Caki2 (cell line): ENCODE data around the gene SUB1. TPM values are rescaled to one million over a fixed set of nuclear protein-coding genes. Genes with fewer than 3 reads are reported as not detected.
A peak's percentile ranks its signal among the peaks of the same experiment; 100 is the strongest.
"Not testable (repeated sequence)": the region's sequence is repeated elsewhere in the genome, so short reads cannot be mapped to it uniquely, and the experiment has no call there.

ENCODE experiments used
- DNase-seq: peaks from one replicate; pipeline ENCODE4 v3.0.0-alpha.2; 2015; ENCODE audit warnings: low read depth
- in situ Hi-C: cut with HindIII; loops from 2 replicates; pipeline ENCODE4 v1.10.0; 2016; ENCODE audit warnings: low sequenced_read_pairs, low pct_unique_long_range_greater_than_20kb, mixed read lengths
- total RNA-seq: library from RNA; depleted of rRNA; stranded (reverse); fragments of >200 nt; shearing (Covaris generic); gene quantifications from 2 replicates; pipeline ENCODE4 v1.2.3, GENCODE V29; 2014; ENCODE audit warnings: low replicate concordance; rRNA removed

Gene SUB1
- total RNA-seq, result 326 and 415 TPM in 2 replicates

- in situ Hi-C loops, result no loop called here
- peak; percentile 80 for DNase-seq
These were observed at the start of gene SUB1 for GRCh38 chr5:32585446-32586275. Gene SUB1 (plus strand): TSS chr5:32585557. CDS start chr5:32588513, 2,956 bp downstream.

GRCh38 chr5:32536246-32536645 lies 49.1 kb upstream of the SUB1 start:
- no peak for DNase-seq
- in situ Hi-C loops, result no loop called here

DNA sequence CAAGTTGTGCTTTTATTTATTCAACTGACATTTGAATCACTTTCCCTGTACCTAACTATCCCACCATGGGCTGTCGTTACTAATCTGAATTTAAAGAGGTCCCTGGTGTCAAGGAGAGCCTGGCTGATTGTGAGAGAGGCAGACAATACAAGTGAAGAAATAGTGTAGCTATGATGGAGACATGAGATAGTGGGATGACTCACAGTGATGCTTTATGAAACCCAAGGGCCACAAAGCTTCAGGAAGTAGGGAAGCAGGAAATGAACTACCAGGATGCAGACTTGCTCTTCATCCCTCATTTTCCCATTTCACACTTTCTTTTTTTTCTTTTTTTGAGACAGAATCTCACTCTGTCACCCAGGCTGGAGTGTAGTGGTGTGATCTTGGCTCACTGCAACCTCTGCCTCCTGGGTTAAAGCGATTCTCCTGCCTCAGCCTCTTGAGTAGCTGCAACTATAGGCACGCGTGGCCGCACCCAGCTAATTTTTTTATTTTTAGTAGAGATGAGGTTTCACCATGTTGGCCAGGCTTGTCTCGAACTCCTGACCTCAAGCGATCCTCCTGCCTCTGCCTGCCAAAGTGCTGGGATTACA lies 47.8 kb upstream of the SUB1 start:
- in situ Hi-C loops, result not testable (repeated sequence)
- DNase-seq, result peak; percentile 44

GRCh38 chr5:32538031-32538547 lies 47.3 kb upstream of the SUB1 start:
- DNase-seq, result no peak
- in situ Hi-C loops, result no loop called here

GRCh38 chr5:32539981-32540845 lies 45.1 kb upstream of the SUB1 start:
- no peak for DNase-seq
- in situ Hi-C loops, result no loop called here

DNA sequence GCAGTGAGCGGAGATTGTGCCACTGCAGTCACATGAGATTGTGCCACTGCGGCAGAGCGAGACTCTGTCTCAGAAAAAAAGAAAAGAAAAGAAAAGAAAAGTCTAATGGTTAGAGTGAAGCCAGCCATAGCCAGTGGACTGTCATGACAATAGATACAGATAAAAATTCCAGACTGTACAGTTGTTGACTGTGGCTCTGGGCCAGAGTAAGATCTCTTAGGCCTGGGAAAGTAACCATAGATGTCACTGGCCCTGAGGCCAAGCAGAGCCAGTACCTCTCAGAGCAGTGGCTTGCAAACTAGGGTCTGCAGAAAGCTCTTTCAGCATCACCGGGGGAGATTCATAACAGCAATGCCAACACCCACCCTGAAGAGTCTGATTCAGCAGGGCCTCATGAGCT lies 44.1 kb upstream of the SUB1 start:
- in situ Hi-C loops, result no loop called here
- no peak for DNase-seq

DNA sequence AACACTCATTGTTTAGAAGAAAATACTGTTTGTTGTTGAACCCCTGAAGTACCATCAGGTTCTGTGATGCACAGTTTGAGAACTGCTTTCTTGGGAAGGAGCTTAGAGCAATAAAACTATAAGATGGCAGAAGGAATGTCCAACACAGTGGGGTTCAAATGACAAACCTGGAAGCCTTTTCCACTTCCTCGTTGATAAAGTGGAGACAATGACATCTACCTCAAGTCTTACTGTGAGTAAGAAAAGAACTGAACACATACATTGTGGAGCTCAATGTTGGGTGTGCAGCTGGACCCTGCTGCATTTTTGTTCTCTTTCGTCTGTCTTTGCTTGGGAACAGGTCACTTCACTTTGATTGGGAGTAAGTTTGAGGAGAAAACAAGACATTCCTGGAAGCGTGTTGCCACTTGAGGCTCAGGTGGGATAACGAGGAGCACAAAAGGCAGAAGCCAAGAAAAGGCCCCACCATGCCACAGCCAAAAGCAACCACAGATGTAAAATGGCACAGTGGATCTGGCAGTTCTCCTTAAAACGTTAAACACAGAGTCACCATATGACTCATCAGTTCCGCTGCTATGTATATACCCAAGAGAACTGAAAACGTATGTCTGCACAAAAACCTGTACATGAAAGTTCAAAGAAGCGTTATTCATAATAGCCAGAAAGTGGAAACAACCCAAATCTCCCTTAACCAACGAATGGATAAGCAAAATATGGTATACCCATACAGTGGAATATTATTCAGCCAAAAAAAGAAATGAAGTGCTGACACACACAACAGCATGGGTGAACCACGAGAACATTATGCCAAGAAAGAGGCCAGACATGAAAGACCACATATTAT lies 42.9 kb upstream of the SUB1 start:
- no peak for DNase-seq
- in situ Hi-C loops, result no loop called here

GRCh38 chr5:32543291-32543690 lies 42.1 kb upstream of the SUB1 start:
- no peak for DNase-seq
- in situ Hi-C loops, result no loop called here

GRCh38 chr5:32545102-32545800 lies 40.1 kb upstream of the SUB1 start:
- in situ Hi-C loops, result no loop called here
- no peak for DNase-seq

DNA sequence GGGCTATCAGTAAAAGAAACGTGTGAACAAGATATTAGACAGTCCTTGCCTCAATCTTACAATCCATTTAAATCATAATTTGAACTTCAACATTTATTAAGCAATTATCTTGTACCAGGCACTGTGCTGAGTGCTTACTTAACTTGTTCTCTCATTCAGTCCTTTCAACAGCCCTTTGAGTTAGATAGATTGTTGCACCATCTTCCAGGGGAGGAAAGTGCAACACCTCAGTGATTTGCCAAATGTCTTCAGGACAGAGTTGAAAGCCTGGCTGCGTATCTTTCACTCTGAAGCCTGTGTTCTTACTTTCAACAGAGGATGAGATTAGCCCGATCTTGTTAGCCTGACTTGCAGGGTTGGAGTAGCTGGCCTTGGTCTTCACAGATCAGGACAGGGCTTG lies 34.2 kb upstream of the SUB1 start:
- in situ Hi-C loops, result no loop called here
- DNase-seq, result no peak

GRCh38 chr5:32551865-32552264 lies 33.5 kb upstream of the SUB1 start:
- in situ Hi-C loops, result no loop called here
- DNase-seq, result no peak

DNA sequence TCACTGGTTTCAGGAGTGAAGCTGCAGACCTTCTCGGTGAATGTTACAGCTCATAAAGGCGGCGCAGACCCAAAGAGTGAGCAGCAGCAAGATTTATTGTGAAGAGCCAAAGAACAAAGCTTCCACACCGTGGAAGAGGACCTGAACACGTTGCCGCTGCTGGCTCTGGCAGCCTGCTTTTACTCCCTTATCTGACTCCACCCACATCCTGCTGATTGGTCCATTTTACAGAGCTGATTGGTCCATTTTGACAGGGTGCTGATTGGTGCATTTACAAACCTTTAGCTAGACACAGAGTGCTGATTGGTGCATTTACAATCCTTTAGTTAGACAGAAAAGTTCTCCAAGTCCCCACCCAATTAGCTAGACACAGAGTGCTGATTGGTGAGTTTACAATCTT lies 32.9 kb upstream of the SUB1 start:
- DNase-seq, in situ Hi-C loops: not testable (repeated sequence)

DNA sequence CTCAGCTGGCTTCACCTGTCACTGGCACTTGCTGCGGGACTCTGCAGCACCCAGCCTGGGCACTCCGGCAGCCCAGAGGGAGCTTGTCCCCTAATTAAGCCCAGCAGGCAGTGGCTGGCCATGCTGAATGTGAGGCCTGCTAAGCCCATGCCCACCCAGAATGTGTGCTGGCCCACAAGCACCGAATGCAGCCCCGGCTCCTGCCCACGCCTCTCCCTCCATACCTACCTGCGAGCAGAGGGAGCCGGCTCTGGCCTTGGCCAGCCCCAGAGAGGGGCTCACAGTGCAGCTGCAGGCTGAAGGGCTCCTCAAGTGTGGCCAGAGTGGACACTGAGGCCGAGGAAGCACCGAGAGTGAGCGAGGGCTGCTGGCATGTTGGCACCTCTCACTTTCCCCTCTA lies 32.4 kb upstream of the SUB1 start:
- DNase-seq, result no peak
- in situ Hi-C loops, result no loop called here

DNA sequence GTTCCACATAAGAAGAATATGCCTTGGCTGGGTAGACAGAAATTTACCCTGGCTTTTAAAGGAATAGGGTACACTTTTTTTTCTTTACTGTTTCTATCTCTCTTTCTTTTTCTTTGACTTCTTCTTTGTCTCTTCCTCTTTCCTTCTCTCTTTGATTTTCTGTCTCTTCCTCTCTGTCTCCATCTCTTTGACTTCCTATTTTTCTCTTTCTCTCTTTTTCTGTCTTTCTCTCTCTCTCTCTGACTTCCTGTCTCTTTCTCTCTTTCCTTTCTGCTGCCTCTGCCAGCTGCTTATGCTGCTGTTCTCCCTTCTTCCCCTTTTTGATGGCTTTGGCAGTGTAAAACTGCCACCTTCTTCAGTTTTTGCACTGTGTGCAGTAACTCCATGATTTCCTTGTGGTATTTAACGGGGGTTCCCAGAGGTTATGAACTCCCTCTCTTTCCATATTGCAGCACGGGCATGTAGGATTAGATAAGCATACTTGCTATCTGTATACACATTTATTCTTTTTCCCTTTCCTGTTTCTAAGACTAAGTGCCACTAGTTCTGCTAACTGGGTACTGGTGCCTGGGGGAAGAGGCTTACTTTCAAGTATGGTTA lies 31.1 kb upstream of the SUB1 start:
- DNase-seq, in situ Hi-C loops: not testable (repeated sequence)

DNA sequence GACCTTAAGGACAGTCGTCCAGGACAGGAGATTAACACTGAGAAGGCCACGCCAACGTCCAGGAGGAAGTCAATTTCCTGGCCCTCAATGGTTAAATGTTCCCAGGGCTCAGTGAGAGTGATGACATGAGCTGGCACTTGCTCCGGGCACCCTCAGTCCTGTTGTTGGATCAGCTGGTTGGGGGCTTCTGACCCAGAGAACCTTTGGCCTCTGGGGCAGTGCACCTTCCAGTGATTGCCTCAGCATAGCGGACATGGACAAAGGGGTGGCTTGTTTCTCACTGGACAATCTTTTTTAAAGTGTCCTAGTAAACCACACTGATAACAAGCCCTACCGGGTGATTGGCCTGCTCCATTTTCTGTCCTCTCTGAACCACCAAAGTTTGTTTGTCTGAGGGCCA lies 28.8 kb upstream of the SUB1 start:
- DNase-seq, in situ Hi-C loops: not testable (repeated sequence)

GRCh38 chr5:32559411-32559810 lies 25.9 kb upstream of the SUB1 start:
- DNase-seq, result no peak
- in situ Hi-C loops, result no loop called here

- no peak for DNase-seq
- in situ Hi-C loops, result no loop called here
These were observed 25.4 kb upstream of the SUB1 start for GRCh38 chr5:32559921-32560320.
